Liver (tissue), 9 donors: ENCODE data around the gene PCGF6. TPM values are rescaled to one million over a fixed set of nuclear protein-coding genes. Genes with fewer than 3 reads are reported as not detected.
A peak's percentile ranks its signal among the peaks of the same experiment; 100 is the strongest.

ENCODE experiments used
- DNase-seq: peaks from one replicate; pipeline ENCODE4 v3.0.0-alpha.2; 2017; ENCODE audit warnings: low spot score
- H3K27ac ChIP-seq, 2 donors: one replicate each; pipeline ENCODE4 v1.7.0; 2013; ENCODE audit warnings: inconsistent platforms in 2 of 2, low read length in 2 of 2, control low read depth in 1 of 2, low read depth in 1 of 2, mild to moderate bottlenecking in 1 of 2
- H3K27me3 ChIP-seq, 4 donors: one replicate each; pipeline versions ENCODE4 v1.6.1 to v1.7.0; 2013; ENCODE audit warnings: low read length in 3 of 4, inconsistent platforms in 1 of 4, mild to moderate bottlenecking in 1 of 4, moderate library complexity in 1 of 4; ENCODE audit not compliant: control insufficient read depth in 4 of 4, insufficient read depth in 4 of 4
- H3K36me3 ChIP-seq, 4 donors: one replicate each; pipeline versions ENCODE4 v1.6.1 to v1.7.0; 2013; ENCODE audit warnings: low read length in 3 of 4, mild to moderate bottlenecking in 3 of 4, low read depth in 1 of 4, moderate library complexity in 1 of 4; ENCODE audit not compliant: control insufficient read depth in 4 of 4, insufficient read depth in 3 of 4
- H3K4me1 ChIP-seq, 4 donors: one replicate each; pipeline versions ENCODE4 v1.6.1 to v1.7.0; 2013; ENCODE audit warnings: low read length in 3 of 4, mild to moderate bottlenecking in 3 of 4, moderate library complexity in 1 of 4; ENCODE audit not compliant: control insufficient read depth in 4 of 4, insufficient read depth in 4 of 4
- H3K4me3 ChIP-seq, 3 donors: one replicate each; pipeline versions ENCODE4 v1.6.1 to v1.7.0; 2013; ENCODE audit warnings: low read length in 3 of 3, control low read depth in 1 of 3, low read depth in 1 of 3, mild to moderate bottlenecking in 1 of 3
- H3K9ac ChIP-seq, 2 donors: one replicate each; pipeline ENCODE4 v1.7.0; 2013; ENCODE audit warnings: low read length in 2 of 2, mild to moderate bottlenecking in 2 of 2, moderate library complexity in 2 of 2, control low read depth in 1 of 2, low read depth in 1 of 2
- H3K9me3 ChIP-seq, 4 donors: one replicate each; pipeline versions ENCODE4 v1.6.1 to v1.7.0; 2013; ENCODE audit warnings: low read length in 3 of 4; ENCODE audit not compliant: control insufficient read depth in 4 of 4
- CTCF ChIP-seq: fragments of 150-350 bp; IDR thresholded peaks from 2 replicates; pipeline ENCODE4 v1.5.1; 2017; ENCODE audit warnings: improper control_type of control experiment, low read depth, low read length; ENCODE audit not compliant: missing input control
- EGR1 ChIP-seq, 2 donors: IDR thresholded peaks; 2 replicates each; pipeline ENCODE4 v1.6.1; 2016 to 2018; ENCODE audit warnings: antibody characterized with exemption in 2 of 2, low read depth in 2 of 2
- FOXA1 ChIP-seq: IDR thresholded peaks from 2 replicates; pipeline ENCODE4 v1.6.1; 2016; ENCODE audit warnings: antibody characterized with exemption
- FOXA2 ChIP-seq: IDR thresholded peaks from 2 replicates; pipeline ENCODE4 v1.6.1; 2016; ENCODE audit warnings: antibody characterized with exemption
- GABPA ChIP-seq, 2 donors: IDR thresholded peaks in 1 of 2; conservative IDR thresholded peaks in 1 of 2; 2 replicates each; pipeline ENCODE4 v1.6.1; 2016; ENCODE audit warnings: antibody characterized with exemption in 2 of 2, mild to moderate bottlenecking in 1 of 2, moderate library complexity in 1 of 2
- HNF4A ChIP-seq, 2 donors: conservative IDR thresholded peaks; 2 replicates each; pipeline ENCODE4 v1.6.1; 2016; ENCODE audit warnings: antibody characterized with exemption in 2 of 2, mild to moderate bottlenecking in 2 of 2
- HNF4G ChIP-seq: IDR thresholded peaks from 2 replicates; pipeline ENCODE4 v1.6.1; 2016; ENCODE audit warnings: antibody characterized with exemption
- JUND ChIP-seq, 2 donors: IDR thresholded peaks; 2 replicates each; pipeline ENCODE4 v1.6.1; 2016; ENCODE audit warnings: antibody characterized with exemption in 2 of 2
- NR2F2 ChIP-seq: IDR thresholded peaks from 2 replicates; pipeline ENCODE4 v1.6.1; 2016; ENCODE audit warnings: antibody characterized with exemption
- RXRA ChIP-seq, 2 donors: IDR thresholded peaks; 2 replicates each; pipeline ENCODE4 v1.6.1; 2017 to 2018; ENCODE audit warnings: antibody characterized with exemption in 2 of 2, mild to moderate bottlenecking in 1 of 2
- SP1 ChIP-seq: IDR thresholded peaks from 2 replicates; pipeline ENCODE4 v1.6.1; 2018; ENCODE audit warnings: antibody characterized with exemption, mild to moderate bottlenecking
- TAF1 ChIP-seq: conservative IDR thresholded peaks from 2 replicates; pipeline ENCODE4 v1.6.1; 2016; ENCODE audit warnings: antibody characterized with exemption, mild to moderate bottlenecking
- YY1 ChIP-seq: IDR thresholded peaks from 2 replicates; pipeline ENCODE4 v1.6.1; 2016; ENCODE audit warnings: antibody characterized with exemption, mild to moderate bottlenecking
- WGBS: extraction: QIAGEN DNeasy Blood & Tissue Kit; methylation state at CpG from one replicate; pipeline ENCODE4 v1.1.7; 2013; 5-methylcytosine and 5-hydroxymethylcytosine counted together
- polyA plus RNA-seq, 2 donors: library from polyadenylated mRNA; stranded (reverse) in 1 of 2; unstranded in 1 of 2; fragments of 200-250 nt in 1 of 2; fragments of >200 nt in 1 of 2; fragmentation: Nextera tagmentation in 1 of 2; extraction: Ambion mirVana in 1 of 2; gene quantifications; one replicate each; pipeline versions ENCODE4 v1.2.1 to v1.2.3, GENCODE V29; 2013 to 2015
- total RNA-seq, 2 donors: library from RNA; depleted of rRNA; stranded (reverse); fragments of >200 nt; gene quantifications; one replicate each; pipeline ENCODE4 v1.2.3, GENCODE V29; 2014
- TF ChIP-seq, protein P1 (sequence below): IDR thresholded peaks from 2 replicates; pipeline ENCODE4 v1.6.1; 2016; ENCODE audit warnings: antibody characterized with exemption
- TF ChIP-seq, protein P2 (sequence below): IDR thresholded peaks from 2 replicates; pipeline ENCODE4 v1.6.1; 2016; ENCODE audit warnings: antibody characterized with exemption
- TF ChIP-seq, protein P3 (sequence below): IDR thresholded peaks from 2 replicates; pipeline ENCODE4 v1.6.1; 2016; ENCODE audit warnings: antibody characterized with exemption
- TF ChIP-seq, protein P4 (sequence below): IDR thresholded peaks from 2 replicates; pipeline ENCODE4 v1.6.1; 2016; ENCODE audit warnings: antibody characterized with exemption, mild to moderate bottlenecking
- donor health status: healthy.
- donor health status: healthy.
- donor health status: healthy.
- donor health status: healthy.
- donor health status: healthy.

The PCGF6 gene
- total and polyA plus RNA-seq, 4 donors: 5.3 to 8.0 (median 6.2) TPM

DNA sequence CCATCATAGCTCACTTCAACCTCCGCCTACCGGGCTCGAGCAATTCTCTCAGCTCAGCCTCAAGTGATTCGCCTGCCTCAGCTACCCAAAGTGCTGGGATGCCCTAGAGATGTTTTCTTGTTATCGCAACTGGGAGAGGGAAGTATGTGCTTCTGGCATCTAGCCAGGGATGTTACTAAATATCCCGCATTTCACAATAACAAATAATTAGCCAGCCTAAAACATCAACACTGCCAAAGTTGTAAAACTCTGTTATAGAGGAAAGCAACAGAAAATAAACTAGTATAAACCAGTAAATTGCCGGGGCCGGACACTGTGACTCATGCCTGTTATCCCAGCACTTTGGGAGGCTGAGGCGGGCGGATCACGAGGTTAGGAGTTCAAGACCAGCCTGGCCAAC lies 66.8 kb downstream of the PCGF6 start (continued):
- TF ChIP-seq, protein P1, sequence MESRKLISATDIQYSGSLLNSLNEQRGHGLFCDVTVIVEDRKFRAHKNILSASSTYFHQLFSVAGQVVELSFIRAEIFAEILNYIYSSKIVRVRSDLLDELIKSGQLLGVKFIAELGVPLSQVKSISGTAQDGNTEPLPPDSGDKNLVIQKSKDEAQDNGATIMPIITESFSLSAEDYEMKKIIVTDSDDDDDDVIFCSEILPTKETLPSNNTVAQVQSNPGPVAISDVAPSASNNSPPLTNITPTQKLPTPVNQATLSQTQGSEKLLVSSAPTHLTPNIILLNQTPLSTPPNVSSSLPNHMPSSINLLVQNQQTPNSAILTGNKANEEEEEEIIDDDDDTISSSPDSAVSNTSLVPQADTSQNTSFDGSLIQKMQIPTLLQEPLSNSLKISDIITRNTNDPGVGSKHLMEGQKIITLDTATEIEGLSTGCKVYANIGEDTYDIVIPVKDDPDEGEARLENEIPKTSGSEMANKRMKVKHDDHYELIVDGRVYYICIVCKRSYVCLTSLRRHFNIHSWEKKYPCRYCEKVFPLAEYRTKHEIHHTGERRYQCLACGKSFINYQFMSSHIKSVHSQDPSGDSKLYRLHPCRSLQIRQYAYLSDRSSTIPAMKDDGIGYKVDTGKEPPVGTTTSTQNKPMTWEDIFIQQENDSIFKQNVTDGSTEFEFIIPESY: no peak
- TF ChIP-seq FOXA1 (no peak), TAF1 (no peak), GABPA (IDR thresholded peaks at IDR 0.05 in 1 of 2, conservative IDR thresholded peaks at IDR 0.05 in 1 of 2) (no peak), YY1 (peak; percentile 29), FOXA2 (no peak), JUND (IDR thresholded peaks at IDR 0.05) (peak in 1 of 2 donors; percentile 90), SP1 (no peak)
- TF ChIP-seq, protein P2, sequence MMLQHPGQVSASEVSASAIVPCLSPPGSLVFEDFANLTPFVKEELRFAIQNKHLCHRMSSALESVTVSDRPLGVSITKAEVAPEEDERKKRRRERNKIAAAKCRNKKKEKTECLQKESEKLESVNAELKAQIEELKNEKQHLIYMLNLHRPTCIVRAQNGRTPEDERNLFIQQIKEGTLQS: no peak
- TF ChIP-seq, protein P3, sequence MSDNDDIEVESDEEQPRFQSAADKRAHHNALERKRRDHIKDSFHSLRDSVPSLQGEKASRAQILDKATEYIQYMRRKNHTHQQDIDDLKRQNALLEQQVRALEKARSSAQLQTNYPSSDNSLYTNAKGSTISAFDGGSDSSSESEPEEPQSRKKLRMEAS: no peak

GRCh38 chr10:103282961-103283360 lies 68.0 kb downstream of the PCGF6 start:
- Histone ChIP-seq H3K27ac (no peak overlapping the region), H3K9ac (no peak overlapping the region), H3K4me3 (no peak overlapping the region), H3K9me3 (no peaks in the 10 kb centered on the region), H3K36me3 (no peaks in the 10 kb centered on the region), H3K27me3 (peaks cover 0 to 3% (median under 1%) of the 10 kb centered on the region in 4 donors), H3K4me1 (peaks cover 0 to 5% (median 2%) of the 10 kb centered on the region in 4 donors)
- WGBS: 50% methylated on average over 1 of the region's 1 CpG
- TF ChIP-seq SP1: no peak
- no peak for TF ChIP-seq FOXA1
- TF ChIP-seq HNF4A (conservative IDR thresholded peaks at IDR 0.05): no peak
- no peak for TF ChIP-seq NR2F2
- no peak for TF ChIP-seq TAF1
- TF ChIP-seq JUND (IDR thresholded peaks at IDR 0.05): no peak
- TF ChIP-seq FOXA2: no peak
- no peak for TF ChIP-seq EGR1 (IDR thresholded peaks at IDR 0.05; ENCODE audit: low read depth in 2 of 2)
- no peak for TF ChIP-seq YY1
- TF ChIP-seq CTCF: no peak
- TF ChIP-seq, protein P3: no peak
- TF ChIP-seq HNF4G: no peak
- TF ChIP-seq, protein P4, sequence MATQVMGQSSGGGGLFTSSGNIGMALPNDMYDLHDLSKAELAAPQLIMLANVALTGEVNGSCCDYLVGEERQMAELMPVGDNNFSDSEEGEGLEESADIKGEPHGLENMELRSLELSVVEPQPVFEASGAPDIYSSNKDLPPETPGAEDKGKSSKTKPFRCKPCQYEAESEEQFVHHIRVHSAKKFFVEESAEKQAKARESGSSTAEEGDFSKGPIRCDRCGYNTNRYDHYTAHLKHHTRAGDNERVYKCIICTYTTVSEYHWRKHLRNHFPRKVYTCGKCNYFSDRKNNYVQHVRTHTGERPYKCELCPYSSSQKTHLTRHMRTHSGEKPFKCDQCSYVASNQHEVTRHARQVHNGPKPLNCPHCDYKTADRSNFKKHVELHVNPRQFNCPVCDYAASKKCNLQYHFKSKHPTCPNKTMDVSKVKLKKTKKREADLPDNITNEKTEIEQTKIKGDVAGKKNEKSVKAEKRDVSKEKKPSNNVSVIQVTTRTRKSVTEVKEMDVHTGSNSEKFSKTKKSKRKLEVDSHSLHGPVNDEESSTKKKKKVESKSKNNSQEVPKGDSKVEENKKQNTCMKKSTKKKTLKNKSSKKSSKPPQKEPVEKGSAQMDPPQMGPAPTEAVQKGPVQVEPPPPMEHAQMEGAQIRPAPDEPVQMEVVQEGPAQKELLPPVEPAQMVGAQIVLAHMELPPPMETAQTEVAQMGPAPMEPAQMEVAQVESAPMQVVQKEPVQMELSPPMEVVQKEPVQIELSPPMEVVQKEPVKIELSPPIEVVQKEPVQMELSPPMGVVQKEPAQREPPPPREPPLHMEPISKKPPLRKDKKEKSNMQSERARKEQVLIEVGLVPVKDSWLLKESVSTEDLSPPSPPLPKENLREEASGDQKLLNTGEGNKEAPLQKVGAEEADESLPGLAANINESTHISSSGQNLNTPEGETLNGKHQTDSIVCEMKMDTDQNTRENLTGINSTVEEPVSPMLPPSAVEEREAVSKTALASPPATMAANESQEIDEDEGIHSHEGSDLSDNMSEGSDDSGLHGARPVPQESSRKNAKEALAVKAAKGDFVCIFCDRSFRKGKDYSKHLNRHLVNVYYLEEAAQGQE: no peak
- no peak for TF ChIP-seq RXRA (IDR thresholded peaks at IDR 0.05)
- no peak for DNase-seq
